ENCODE results near the gene TRAPPC8. TPM values are rescaled to one million over a fixed set of nuclear protein-coding genes. Genes with fewer than 3 reads are reported as not detected.
"Not testable (repeated sequence)": the region's sequence is repeated elsewhere in the genome, so short reads cannot be mapped to it uniquely, and the experiment has no call there.

The TRAPPC8 gene
- total RNA-seq, 1 donor from 2014 or later: 31.5 TPM

- Histone ChIP-seq H3K27me3 (ENCODE audit: insufficient read depth, low read length) (no peaks in the 10 kb centered on the region), H3K36me3 (ENCODE audit: insufficient read depth, low read length) (no peaks in the 10 kb centered on the region), H3K9ac (ENCODE audit: low read length) (no peak overlapping the region), H3K4me2 (ENCODE audit: low read length) (no peak overlapping the region), H4K20me1 (ENCODE audit: insufficient read depth, low read length) (no peaks in the 10 kb centered on the region), H3K4me1 (ENCODE audit: insufficient read depth, low read length) (no peaks in the 10 kb centered on the region), H3K9me3 (ENCODE audit: insufficient read depth, low read depth, low read length) (no peaks in the 10 kb centered on the region), H3K79me2 (ENCODE audit: insufficient read depth, low read length) (no peaks in the 10 kb centered on the region), H3K27ac (ENCODE audit: low read depth, low read length) (no peak overlapping the region), H2AFZ (ENCODE audit: low read depth, low read length) (no peak overlapping the region), H3K4me3 (ENCODE audit: insufficient read depth, low read depth, low read length) (no peak overlapping the region)
- Mint-ChIP-seq H3K36me3 (ENCODE audit: low read depth, unreplicated experiment) (no peaks in the 10 kb centered on the region), H3K9me3 (ENCODE audit: unreplicated experiment) (no peaks in the 10 kb centered on the region), H3K4me3 (ENCODE audit: unreplicated experiment) (no peak overlapping the region), H3K27me3 (ENCODE audit: low read depth, unreplicated experiment) (no peaks in the 10 kb centered on the region), H3K4me1 (ENCODE audit: low read depth, unreplicated experiment) (no peaks in the 10 kb centered on the region), H3K27ac (ENCODE audit: unreplicated experiment) (no peak overlapping the region)
- FAIRE-seq: no peak
- TF ChIP-seq CTCF (IDR thresholded peaks at IDR 0.05; ENCODE audit: insufficient read depth, low read depth, low read length): no peak
- TF ChIP-seq EZH2 (IDR thresholded peaks at IDR 0.05; ENCODE audit: insufficient read depth, low read length): no peak
- DNase-seq (ENCODE audit: low read depth): no peak
Observed at GRCh38 chr18:31801078-31801477, 141.8 kb downstream of the TRAPPC8 start.

GRCh38 chr18:31799257-31799656, 143.7 kb downstream of the TRAPPC8 start:
- not testable (repeated sequence) for H3K9me3 Mint-ChIP-seq (ENCODE audit: unreplicated experiment); H3K4me3 Mint-ChIP-seq (ENCODE audit: unreplicated experiment)

GRCh38 chr18:31798399-31798798, 144.5 kb downstream of the TRAPPC8 start:
- Mint-ChIP-seq H3K27ac (ENCODE audit: unreplicated experiment) (no peak overlapping the region), H3K4me3 (ENCODE audit: unreplicated experiment) (no peak overlapping the region)

More at GRCh38 chr18:31799257-31799656, 143.7 kb downstream of the TRAPPC8 start:
- H3K36me3 ChIP-seq (ENCODE audit: insufficient read depth, low read length); H2AFZ ChIP-seq (ENCODE audit: low read depth, low read length); FAIRE-seq; H3K27ac ChIP-seq (ENCODE audit: low read depth, low read length); H3K27ac Mint-ChIP-seq (ENCODE audit: unreplicated experiment); H3K79me2 ChIP-seq (ENCODE audit: insufficient read depth, low read length); H3K4me1 ChIP-seq (ENCODE audit: insufficient read depth, low read length); H4K20me1 ChIP-seq (ENCODE audit: insufficient read depth, low read length); H3K4me3 ChIP-seq (ENCODE audit: insufficient read depth, low read depth, low read length); H3K9me3 ChIP-seq (ENCODE audit: insufficient read depth, low read depth, low read length); H3K4me2 ChIP-seq (ENCODE audit: low read length); H3K27me3 ChIP-seq (ENCODE audit: insufficient read depth, low read length); H3K9ac ChIP-seq (ENCODE audit: low read length); H3K27me3 Mint-ChIP-seq (ENCODE audit: low read depth, unreplicated experiment); H3K36me3 Mint-ChIP-seq (ENCODE audit: low read depth, unreplicated experiment); DNase-seq (ENCODE audit: low read depth); H3K4me1 Mint-ChIP-seq (ENCODE audit: low read depth, unreplicated experiment): not testable (repeated sequence)

More at GRCh38 chr18:31798399-31798798, 144.5 kb downstream of the TRAPPC8 start:
- Histone ChIP-seq H4K20me1 (ENCODE audit: insufficient read depth, low read length) (no peaks in the 10 kb centered on the region), H3K27ac (ENCODE audit: low read depth, low read length) (no peak overlapping the region), H3K79me2 (ENCODE audit: insufficient read depth, low read length) (no peaks in the 10 kb centered on the region), H3K36me3 (ENCODE audit: insufficient read depth, low read length) (no peaks in the 10 kb centered on the region), H3K4me2 (ENCODE audit: low read length) (no peak overlapping the region), H3K4me1 (ENCODE audit: insufficient read depth, low read length) (no peaks in the 10 kb centered on the region), H2AFZ (ENCODE audit: low read depth, low read length) (no peak overlapping the region), H3K27me3 (ENCODE audit: insufficient read depth, low read length) (no peaks in the 10 kb centered on the region), H3K4me3 (ENCODE audit: insufficient read depth, low read depth, low read length) (no peak overlapping the region), H3K9ac (ENCODE audit: low read length) (no peak overlapping the region), H3K9me3 (ENCODE audit: insufficient read depth, low read depth, low read length) (no peaks in the 10 kb centered on the region)
- no peaks in the 10 kb centered on the region for H3K4me1 Mint-ChIP-seq (ENCODE audit: low read depth, unreplicated experiment)
- H3K36me3 Mint-ChIP-seq (ENCODE audit: low read depth, unreplicated experiment): no peaks in the 10 kb centered on the region
- no peaks in the 10 kb centered on the region for H3K9me3 Mint-ChIP-seq (ENCODE audit: unreplicated experiment)
- DNase-seq (ENCODE audit: low read depth) (no peak), FAIRE-seq (no peak)
- TF ChIP-seq EZH2 (IDR thresholded peaks at IDR 0.05; ENCODE audit: insufficient read depth, low read length) (no peak), CTCF (IDR thresholded peaks at IDR 0.05; ENCODE audit: insufficient read depth, low read depth, low read length) (no peak)
- H3K27me3 Mint-ChIP-seq (ENCODE audit: low read depth, unreplicated experiment): no peaks in the 10 kb centered on the region
